ENCODE data around the gene TRIM58. TPM values are rescaled to one million over a fixed set of nuclear protein-coding genes. Genes with fewer than 3 reads are reported as not detected.

Gene TRIM58, protein sequence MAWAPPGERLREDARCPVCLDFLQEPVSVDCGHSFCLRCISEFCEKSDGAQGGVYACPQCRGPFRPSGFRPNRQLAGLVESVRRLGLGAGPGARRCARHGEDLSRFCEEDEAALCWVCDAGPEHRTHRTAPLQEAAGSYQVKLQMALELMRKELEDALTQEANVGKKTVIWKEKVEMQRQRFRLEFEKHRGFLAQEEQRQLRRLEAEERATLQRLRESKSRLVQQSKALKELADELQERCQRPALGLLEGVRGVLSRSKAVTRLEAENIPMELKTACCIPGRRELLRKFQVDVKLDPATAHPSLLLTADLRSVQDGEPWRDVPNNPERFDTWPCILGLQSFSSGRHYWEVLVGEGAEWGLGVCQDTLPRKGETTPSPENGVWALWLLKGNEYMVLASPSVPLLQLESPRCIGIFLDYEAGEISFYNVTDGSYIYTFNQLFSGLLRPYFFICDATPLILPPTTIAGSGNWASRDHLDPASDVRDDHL
- total RNA-seq: not detected in 2 replicates
- polyA plus RNA-seq (2012): not detected

DNA sequence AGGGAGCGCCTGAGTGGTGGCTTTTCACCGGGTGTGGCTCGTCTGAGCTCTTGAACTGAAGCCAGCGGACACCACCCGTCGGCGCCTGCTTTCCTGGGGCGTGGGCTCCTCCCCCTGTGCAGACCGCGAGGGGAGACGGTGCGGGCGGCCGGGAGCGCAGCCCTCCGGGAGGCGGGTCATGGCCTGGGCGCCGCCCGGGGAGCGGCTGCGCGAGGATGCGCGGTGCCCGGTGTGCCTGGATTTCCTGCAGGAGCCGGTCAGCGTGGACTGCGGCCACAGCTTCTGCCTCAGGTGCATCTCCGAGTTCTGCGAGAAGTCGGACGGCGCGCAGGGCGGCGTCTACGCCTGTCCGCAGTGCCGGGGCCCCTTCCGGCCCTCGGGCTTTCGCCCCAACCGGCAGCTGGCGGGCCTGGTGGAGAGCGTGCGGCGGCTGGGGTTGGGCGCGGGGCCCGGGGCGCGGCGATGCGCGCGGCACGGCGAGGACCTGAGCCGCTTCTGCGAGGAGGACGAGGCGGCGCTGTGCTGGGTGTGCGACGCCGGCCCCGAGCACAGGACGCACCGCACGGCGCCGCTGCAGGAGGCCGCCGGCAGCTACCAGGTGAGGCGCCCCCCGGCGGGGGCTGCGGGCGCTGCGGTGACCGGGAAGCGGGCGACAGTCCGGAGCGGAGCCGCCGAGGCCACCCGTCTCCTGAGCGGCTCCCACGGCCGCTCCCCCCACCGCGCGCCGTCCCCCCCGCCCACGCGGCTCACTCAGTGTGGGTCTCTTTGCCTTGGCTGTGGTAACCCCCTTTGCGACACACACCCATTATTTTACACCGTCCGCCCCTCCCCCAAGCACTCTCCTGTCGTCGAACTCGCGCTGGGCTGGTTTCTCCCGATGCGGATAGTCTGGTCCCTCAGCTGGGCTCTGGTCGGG is at the start of gene TRIM58:
Gene TRIM58, plus strand, starts transcription at position 119 of the 916 bp plus-strand sequence. Its CDS starts 60 bp downstream, at position 179.
- no peak for DNase-seq (ENCODE audit: low read depth)

DNA sequence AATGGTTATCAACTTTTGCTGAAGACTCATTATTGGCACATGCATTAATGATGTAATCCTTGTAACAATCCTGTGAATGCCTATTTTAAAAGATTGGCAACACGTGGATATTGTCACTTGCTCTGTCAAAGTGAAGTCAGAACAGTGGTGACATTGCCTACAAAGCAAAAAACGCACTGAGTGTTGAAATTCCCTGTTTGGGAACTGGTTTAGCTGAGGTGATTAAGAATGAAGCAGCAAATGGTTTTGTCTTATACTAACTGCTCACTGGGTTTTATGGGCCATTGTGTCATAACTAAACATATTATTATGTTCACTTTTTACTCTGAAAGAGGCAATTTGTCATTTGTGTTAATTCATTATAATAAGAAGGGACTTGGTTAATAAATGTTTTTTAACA is 44.4 kb upstream of the TRIM58 start:
- no peak for DNase-seq (ENCODE audit: low read depth)

DNA sequence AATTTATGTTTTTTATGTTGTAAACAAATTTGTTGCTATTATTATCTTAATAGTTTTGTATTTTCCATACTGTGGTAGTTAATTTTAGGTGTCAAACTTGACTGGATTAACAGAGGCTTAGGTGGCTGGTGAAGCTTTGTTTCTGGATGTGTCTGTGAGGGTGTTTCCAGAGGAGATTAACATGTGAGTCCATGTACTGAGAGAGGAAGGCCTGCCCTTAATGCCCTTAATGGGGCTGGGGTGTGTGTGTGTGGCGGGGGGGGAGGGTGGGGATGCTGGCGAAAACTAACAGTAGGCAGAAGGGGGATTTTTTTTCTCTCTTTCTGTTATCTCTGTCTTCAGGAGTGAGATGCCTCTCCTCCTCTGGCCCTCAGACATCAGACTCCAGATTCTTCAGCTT is 34.9 kb upstream of the TRIM58 start:
- DNase-seq (ENCODE audit: low read depth): no peak

GRCh38 chr1:247824023-247824422 is 33.0 kb upstream of the TRIM58 start, which contains the start of gene OR14A16:
Gene OR14A16 (minus strand): TSS chr1:247824119. CDS start chr1:247815729, 8,390 bp downstream.
- no peak for DNase-seq (ENCODE audit: low read depth)

DNA sequence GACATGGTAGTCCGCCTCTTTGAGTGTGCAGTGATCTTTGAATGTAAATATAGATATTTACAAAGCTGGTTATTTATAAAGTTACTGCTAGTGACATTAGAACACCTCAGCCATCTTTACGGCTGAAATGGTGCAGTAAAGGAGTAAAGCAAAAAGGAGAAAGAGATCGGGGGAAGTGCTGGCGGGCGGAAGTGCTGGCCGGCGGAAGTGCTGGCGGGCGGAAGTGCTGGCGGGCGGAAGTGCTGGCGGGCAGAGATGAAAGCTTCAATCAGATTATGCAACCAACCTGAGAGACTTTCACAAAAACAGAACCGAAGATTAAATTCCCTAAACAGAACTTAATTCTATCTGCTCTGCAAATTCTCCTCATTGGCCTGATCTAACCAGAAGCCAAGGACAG is 31.6 kb upstream of the TRIM58 start:
- DNase-seq (ENCODE audit: low read depth): no peak

- no peak for DNase-seq (ENCODE audit: low read depth)
Observed at GRCh38 chr1:247829656-247830055, 27.3 kb upstream of the TRIM58 start.

DNA sequence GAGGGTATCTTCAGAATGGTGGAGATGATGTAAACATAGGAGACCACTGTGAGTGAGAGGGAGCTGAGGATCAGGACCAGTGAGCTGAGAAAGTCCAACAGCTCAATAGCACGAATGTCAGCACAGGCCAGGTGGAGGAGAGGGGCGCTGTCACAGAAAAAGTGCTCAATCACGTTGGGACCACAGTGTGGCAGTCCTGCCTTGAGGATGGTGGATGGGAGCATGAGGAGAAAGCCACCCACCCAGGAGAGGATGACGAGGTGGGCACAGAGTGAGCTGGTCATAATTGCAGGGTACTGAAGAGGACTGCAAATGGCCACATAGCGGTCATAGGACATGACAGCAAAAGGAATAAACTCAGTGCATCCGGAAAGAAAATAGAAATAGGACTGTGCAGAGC is 23.4 kb upstream of the TRIM58 start:
- DNase-seq (ENCODE audit: low read depth): no peak

- no peak for DNase-seq (ENCODE audit: low read depth)
Observed at GRCh38 chr1:247840818-247841217, 16.2 kb upstream of the TRIM58 start.

DNA sequence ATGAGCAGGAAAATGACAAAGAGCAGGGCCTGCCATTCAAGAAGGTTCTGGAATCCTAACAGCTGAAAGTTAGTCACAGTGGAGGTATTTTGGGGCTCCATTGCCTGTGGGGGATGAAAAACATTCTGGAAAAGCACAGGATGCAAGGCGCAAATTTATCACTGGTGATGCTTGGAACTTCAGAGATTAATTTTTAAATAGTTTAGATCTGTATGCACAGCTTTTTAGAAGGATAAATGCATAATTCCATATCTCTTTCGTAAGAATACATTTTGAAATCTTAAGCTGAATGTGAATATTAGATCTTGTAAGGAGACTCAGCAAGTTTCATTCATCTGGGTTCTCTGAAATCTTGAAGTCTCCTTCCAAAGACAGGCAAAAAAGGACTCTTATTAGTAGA is 15.2 kb upstream of the TRIM58 start, which contains the start of gene OR11L1:
Gene OR11L1, minus strand, starts transcription at position 101 of the 400 bp plus-strand sequence. Its CDS starts 0 bp downstream, at position 101.
- DNase-seq (ENCODE audit: low read depth): no peak

GRCh38 chr1:247843411-247843810 is 13.6 kb upstream of the TRIM58 start:
- DNase-seq (ENCODE audit: low read depth): no peak

DNA sequence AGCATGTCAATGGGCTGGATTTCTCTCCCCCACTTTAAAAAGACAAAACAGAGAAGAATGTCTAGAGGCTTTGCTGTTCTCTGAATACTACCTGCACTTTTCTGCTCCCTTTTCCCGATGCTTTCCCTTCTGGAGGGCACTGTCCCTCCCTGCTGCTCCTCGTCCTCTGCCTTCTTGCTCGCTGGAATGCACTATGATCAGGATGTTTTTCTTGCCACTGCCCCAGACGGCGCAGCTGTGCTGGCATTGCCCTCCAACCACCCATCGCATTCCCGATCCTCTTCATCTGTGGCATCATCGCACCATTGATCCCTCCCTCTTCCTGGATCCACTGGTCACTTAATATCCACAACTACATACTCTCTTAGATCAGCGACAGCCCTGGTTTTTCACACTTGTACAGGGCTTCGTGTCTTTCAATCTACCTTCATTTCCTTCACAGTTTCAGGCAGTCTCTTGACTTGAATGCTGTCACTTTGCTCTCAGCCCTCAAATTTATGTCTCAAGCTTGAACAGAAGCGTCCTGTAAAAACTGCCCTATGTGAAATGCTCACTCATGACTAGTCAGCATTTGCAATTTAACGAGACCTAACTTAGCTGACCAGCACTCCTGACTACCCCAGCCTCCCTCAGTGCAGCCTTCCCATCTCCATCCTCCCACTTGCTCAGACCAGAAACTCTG is 11.8 kb upstream of the TRIM58 start:
- DNase-seq (ENCODE audit: low read depth): no peak

GRCh38 chr1:247845693-247846017 is 11.3 kb upstream of the TRIM58 start:
- no peak for DNase-seq (ENCODE audit: low read depth)

DNA sequence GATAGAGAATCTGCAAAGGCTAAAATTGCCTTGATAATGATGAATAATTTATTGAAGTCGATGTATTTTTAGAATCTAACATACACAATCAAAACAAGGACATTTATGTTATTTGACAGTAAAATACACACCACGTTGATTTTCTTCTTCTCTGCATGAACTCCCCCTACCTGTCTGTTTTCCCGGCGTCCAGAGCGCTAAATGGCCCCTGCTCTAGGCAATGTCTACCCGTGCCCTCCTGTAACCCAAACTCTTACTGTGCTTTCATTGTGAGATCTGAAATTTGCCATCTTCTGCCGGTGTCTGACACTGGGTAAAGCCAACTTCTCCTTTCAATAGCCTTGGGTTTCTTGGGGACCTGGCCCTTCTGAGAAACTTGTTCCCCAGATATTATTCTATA is 8.6 kb upstream of the TRIM58 start:
- no peak for DNase-seq (ENCODE audit: low read depth)

DNA sequence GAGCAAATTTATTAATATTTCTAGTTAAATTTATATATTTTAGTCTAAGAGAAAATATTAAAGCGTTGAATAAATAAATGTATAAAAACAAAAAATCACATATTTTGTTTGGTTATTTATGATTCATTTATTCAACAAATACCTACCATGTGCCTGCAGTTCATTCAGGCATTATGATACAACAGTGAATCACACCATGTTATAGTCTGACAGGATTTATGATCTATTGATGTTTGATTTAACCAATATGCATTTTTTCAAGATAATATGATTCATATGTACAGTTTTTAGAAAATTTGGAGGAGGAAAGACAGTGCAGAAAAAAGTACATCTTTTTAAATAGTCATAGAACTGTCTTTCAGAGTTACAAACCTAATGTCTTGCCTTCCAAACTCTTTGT is 7.4 kb upstream of the TRIM58 start:
- DNase-seq (ENCODE audit: low read depth): no peak

- no peak for DNase-seq (ENCODE audit: low read depth)
Observed at GRCh38 chr1:247854899-247855545, 2.0 kb upstream of the TRIM58 start.

GRCh38 chr1:247855911-247856310 is 1.1 kb upstream of the TRIM58 start:
- DNase-seq (ENCODE audit: low read depth): no peak

GRCh38 chr1:247857985-247858619 is 1.1 kb downstream of the TRIM58 start:
- no peak for DNase-seq (ENCODE audit: low read depth)

DNA sequence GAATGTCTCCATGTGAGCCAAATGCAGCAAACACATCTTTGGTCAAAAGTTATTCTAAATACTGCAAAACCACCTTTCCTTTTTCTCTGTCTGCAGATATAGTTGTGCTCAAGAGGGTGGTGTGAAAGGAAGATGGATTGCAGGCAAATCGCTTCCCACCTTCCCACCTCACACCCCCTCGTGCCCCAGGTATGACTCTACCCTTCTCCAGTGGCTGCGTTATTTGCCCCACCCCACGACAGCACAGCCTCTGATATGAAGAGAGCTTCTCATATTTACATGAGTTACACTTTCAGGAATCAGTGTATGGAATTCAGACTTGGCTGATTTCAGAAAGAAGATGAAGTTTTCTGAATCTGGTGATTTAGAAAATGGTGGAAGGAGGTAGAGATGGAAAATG is 5.8 kb downstream of the TRIM58 start:
- DNase-seq (ENCODE audit: low read depth): no peak

- no peak for DNase-seq (ENCODE audit: low read depth)
Observed at GRCh38 chr1:247864644-247865043, 7.7 kb downstream of the TRIM58 start.

DNA sequence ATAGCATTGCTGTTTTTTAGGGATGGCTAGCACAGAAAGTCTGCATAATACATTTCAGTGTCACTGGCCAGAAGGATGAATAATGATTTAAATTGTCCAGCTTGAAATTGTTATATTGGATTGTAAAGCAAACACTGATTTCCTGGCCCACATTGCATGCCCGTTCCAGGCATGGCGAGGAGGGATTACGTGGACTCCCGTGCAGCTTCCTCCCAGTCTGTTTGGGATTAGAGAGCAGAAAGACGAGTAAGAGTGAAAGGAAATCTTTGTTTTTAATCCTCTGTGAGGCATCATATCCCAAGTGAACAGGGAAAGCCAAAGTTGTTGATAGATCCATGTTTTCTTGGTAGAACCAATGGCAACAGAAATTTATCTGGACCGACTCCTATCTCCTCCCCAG is 8.4 kb downstream of the TRIM58 start:
- DNase-seq (ENCODE audit: low read depth): no peak

Measured in myocyte (in vitro differentiated cells).